K562 (cell line): ENCODE data around the gene SPATC1L. TPM values are rescaled to one million over a fixed set of nuclear protein-coding genes. Genes with fewer than 3 reads are reported as not detected.
A peak's percentile ranks its signal among the peaks of the same experiment; 100 is the strongest.

ENCODE experiments used
- BRF2 ChIP-seq: IDR thresholded peaks from 3 replicates; pipeline ENCODE4 v1.6.1; 2011; ENCODE audit warnings: borderline replicate concordance, mild to moderate bottlenecking; ENCODE audit not compliant: insufficient read length, insufficient read depth
- CBX5 ChIP-seq: IDR thresholded peaks from 2 replicates; pipeline ENCODE4 v1.6.1; 2014; ENCODE audit warnings: low read depth, borderline replicate concordance
- CHAMP1 ChIP-seq: fragments of 450-650 bp; IDR thresholded peaks from 2 replicates; pipeline ENCODE4 v1.6.1; 2016; ENCODE audit warnings: mild to moderate bottlenecking
- E2F4 ChIP-seq: sonication (generic); formaldehyde crosslinking; IDR thresholded peaks from 2 replicates; pipeline ENCODE4 v1.8.0; 2022; ENCODE audit warnings: mild to moderate bottlenecking, low read depth, missing genetic modification reagents
- FOXA1 ChIP-seq: fragments of 450-650 bp; IDR thresholded peaks from 2 replicates; pipeline ENCODE4 v1.6.1; 2016; ENCODE audit warnings: mild to moderate bottlenecking, borderline replicate concordance
- MBD2 ChIP-seq: sonication (generic); IDR thresholded peaks from 2 replicates; pipeline ENCODE4 v1.6.1; 2016; ENCODE audit warnings: low read depth, borderline replicate concordance
- MCM3 ChIP-seq: fragments of 450-650 bp; IDR thresholded peaks from 2 replicates; pipeline ENCODE4 v1.6.1; 2016
- MEF2A ChIP-seq: IDR thresholded peaks from 2 replicates; pipeline ENCODE4 v1.6.1; 2011; ENCODE audit warnings: low read depth, mild to moderate bottlenecking, low read length, moderate library complexity; ENCODE audit not compliant: control insufficient read depth
- MTF1 ChIP-seq: fragments of 250-450 bp; sonication (Bioruptor Pico); IDR thresholded peaks from 2 replicates; pipeline ENCODE4 v1.9.0; 2021; ENCODE audit warnings: moderate library complexity, mild to moderate bottlenecking, inconsistent platforms, borderline replicate concordance
- NEUROD1 ChIP-seq: fragments of 150-350 bp; IDR thresholded peaks from 2 replicates; pipeline ENCODE4 v1.6.1; 2014; ENCODE audit warnings: borderline replicate concordance, low read length, low read depth; ENCODE audit not compliant: partially characterized antibody
- NFXL1 ChIP-seq: fragments of 450-650 bp; formaldehyde crosslinking; IDR thresholded peaks from 2 replicates; pipeline ENCODE4 v1.4.0; 2021; ENCODE audit warnings: mild to moderate bottlenecking
- NR0B1 ChIP-seq: fragments of 450-650 bp; IDR thresholded peaks from one replicate; pipeline ENCODE4 v1.6.1; 2018; ENCODE audit warnings: mild to moderate bottlenecking, moderate library complexity; ENCODE audit not compliant: partially characterized antibody
- PTBP1 ChIP-seq: fragments of 200-400 bp; formaldehyde crosslinking; IDR thresholded peaks from 2 replicates; pipeline ENCODE4 v1.6.1; 2017; ENCODE audit warnings: low read depth, low read length
- SIRT6 ChIP-seq: IDR thresholded peaks from one replicate; pipeline ENCODE4 v1.6.1; 2012; ENCODE audit warnings: low read depth, mild to moderate bottlenecking, control low read depth, inconsistent platforms, low read length, moderate library complexity
- THRB ChIP-seq: fragments of 450-650 bp; formaldehyde crosslinking; conservative IDR thresholded peaks from 2 replicates; pipeline ENCODE4 v1.4.0; 2022; ENCODE audit warnings: mild to moderate bottlenecking, missing genetic modification characterization
- ZNF253 ChIP-seq: fragments of 250-450 bp; sonication (Bioruptor Pico); conservative IDR thresholded peaks from 2 replicates; pipeline ENCODE4 v1.6.1; 2021; ENCODE audit warnings: mild to moderate bottlenecking
- ZNF311 ChIP-seq: fragments of 250-450 bp; sonication (Bioruptor Pico); IDR thresholded peaks from 2 replicates; pipeline ENCODE4 v1.4.0; 2020; ENCODE audit warnings: mild to moderate bottlenecking, moderate library complexity
- ZNF445 ChIP-seq: fragments of 250-450 bp; sonication (Bioruptor Pico); IDR thresholded peaks from 2 replicates; pipeline ENCODE4 v1.4.0; 2020; ENCODE audit warnings: low read depth, mild to moderate bottlenecking, moderate library complexity
- ZNF586 ChIP-seq: fragments of 450-650 bp; formaldehyde crosslinking; conservative IDR thresholded peaks from 2 replicates; pipeline ENCODE4 v1.4.0; 2020; ENCODE audit warnings: mild to moderate bottlenecking, moderate library complexity
- polyA plus RNA-seq, 8 experiments: library from polyadenylated mRNA; depleted of rRNA in 4 of 8; stranded (reverse) in 5 of 8; unstranded in 3 of 8; fragments of >200 nt; fragmentation: Nextera tagmentation in 2 of 8; fragmentation: Illumina TruSeq in 1 of 8; extraction: Ambion mirVana in 2 of 8; extraction: Trizol in 1 of 8; gene quantifications; 2 replicates each; pipeline versions ENCODE4 v1.2.1 to v1.2.3, GENCODE V29; 2011 to 2014; ENCODE audit warnings: inconsistent platforms in 1 of 8, missing spikeins in 1 of 8
- total RNA-seq, 7 experiments: library from RNA; depleted of rRNA in 6 of 7; stranded (reverse); fragments of >200 nt in 6 of 7; fragmentation: Illumina TruSeq in 2 of 7; extraction: Trizol in 2 of 7; gene quantifications; 2 replicates each; pipeline versions ENCODE4 v1.2.1 to v1.2.3, GENCODE V29; 2011 to 2021; ENCODE audit warnings: low replicate concordance in 1 of 7
- TF ChIP-seq, protein P1 (sequence below): fragments of 450-650 bp; formaldehyde crosslinking; IDR thresholded peaks from 2 replicates; pipeline ENCODE4 v1.4.0; 2022; ENCODE audit warnings: mild to moderate bottlenecking, moderate library complexity

Gene SPATC1L
- total and polyA plus RNA-seq, 9 of the 15 experiments (the other 6 are each of a cell fraction or from before 2014, with no cell fraction given), result 0.14 to 121 (median 34.0) TPM; not detected in 1

DNA sequence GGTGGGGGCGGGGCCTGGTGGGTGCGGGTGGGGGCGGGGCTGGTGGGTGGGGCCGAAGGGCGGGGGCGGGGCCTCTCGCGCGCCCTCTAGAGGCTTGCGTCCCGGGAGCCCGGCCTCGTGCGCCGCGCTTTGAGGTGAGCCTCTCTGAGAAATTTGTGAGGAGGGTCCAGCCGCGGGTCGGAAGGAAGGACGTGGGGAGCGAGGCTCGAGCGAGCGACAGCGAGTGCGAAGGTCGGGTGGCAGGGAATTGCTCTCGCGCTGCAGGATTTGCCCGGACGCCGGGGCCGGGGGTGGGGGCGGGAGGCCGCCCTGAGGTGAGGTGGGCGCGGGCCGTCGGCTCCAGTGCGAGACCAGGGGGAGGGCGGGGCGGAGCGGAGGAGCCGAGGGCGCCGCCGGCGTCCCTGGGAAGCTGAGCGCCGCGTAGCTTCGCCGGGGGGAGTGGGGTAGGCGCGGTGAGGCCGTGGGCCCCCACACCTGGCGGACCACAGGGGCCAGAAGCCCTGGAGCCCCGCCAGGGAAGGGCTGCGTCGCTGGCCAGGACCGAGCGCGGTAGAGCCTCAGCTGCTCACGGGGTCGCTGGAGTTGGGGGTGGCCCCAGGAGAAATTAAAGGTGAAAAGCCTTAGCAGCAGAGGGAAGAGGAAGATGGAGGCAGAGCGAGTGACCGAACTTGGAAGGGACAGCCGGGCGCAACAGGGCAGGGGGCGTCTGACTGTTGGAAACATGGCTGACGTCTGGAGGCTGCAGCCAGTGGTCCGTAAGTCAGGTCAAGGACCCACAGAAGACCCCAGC, 45.1 kb upstream of the SPATC1L start (continued):
- TF ChIP-seq MEF2A (no peak), CBX5 (no peak), MTF1 (CRISPR knock-in tag) (no peak), SIRT6 (no peak), E2F4 (no peak), MBD2 (0 out of 2 replicates have a peak, but pooled peaks have one; percentile 14), NEUROD1 (no peak), ZNF586 (no peak), ZNF445 (CRISPR knock-in tag) (no peak), ZNF253 (CRISPR knock-in tag) (no peak), NR0B1 (no peak), NFXL1 (CRISPR knock-in tag) (no peak), BRF2 (no peak), PTBP1 (no peak), FOXA1 (no peak), MCM3 (no peak), THRB (CRISPR knock-in tag) (no peak), CHAMP1 (no peak), ZNF311 (CRISPR knock-in tag) (no peak)
- TF ChIP-seq, protein P1, sequence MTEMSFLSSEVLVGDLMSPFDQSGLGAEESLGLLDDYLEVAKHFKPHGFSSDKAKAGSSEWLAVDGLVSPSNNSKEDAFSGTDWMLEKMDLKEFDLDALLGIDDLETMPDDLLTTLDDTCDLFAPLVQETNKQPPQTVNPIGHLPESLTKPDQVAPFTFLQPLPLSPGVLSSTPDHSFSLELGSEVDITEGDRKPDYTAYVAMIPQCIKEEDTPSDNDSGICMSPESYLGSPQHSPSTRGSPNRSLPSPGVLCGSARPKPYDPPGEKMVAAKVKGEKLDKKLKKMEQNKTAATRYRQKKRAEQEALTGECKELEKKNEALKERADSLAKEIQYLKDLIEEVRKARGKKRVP (CRISPR knock-in tag), result no peak
